ENCODE results near the gene NFIA.

Gene NFIA

GRCh38 chr1:61082311-61083012 is at the start of gene NFIA:
Gene NFIA (plus strand): TSS chr1:61082561.
- peak; percentile 85 for DNase-seq (ENCODE audit: low spot score)

- no peak for DNase-seq (ENCODE audit: low spot score)
Observed at GRCh38 chr1:61035880-61036279, 46.5 kb upstream of the NFIA start.

DNA sequence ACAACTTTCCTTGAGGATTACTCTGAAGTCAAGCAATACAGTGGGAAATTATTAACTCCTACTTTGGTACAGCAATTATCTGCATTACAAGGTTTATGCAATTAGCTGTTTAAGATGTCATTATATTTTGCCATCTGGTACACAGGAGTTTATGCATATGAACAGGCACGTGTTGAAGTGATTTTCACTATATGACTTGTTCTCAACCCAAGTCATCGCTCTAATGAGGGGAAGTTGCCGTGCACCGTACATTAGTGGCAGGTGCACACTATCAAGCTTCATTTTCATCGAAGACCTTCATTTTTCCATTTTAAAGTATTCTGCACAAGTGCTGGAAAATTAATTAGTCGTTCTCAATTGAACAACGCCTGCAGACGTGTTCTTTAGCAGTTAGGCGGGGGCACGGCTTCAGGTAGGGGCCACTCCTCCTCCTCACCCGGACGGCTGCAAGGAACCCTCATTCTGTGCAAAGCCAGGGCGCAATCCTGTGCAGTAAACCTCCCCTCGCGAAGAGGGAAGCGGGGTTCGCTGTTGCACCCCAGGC is 39.8 kb upstream of the NFIA start:
- DNase-seq (ENCODE audit: low spot score), result no peak

DNA sequence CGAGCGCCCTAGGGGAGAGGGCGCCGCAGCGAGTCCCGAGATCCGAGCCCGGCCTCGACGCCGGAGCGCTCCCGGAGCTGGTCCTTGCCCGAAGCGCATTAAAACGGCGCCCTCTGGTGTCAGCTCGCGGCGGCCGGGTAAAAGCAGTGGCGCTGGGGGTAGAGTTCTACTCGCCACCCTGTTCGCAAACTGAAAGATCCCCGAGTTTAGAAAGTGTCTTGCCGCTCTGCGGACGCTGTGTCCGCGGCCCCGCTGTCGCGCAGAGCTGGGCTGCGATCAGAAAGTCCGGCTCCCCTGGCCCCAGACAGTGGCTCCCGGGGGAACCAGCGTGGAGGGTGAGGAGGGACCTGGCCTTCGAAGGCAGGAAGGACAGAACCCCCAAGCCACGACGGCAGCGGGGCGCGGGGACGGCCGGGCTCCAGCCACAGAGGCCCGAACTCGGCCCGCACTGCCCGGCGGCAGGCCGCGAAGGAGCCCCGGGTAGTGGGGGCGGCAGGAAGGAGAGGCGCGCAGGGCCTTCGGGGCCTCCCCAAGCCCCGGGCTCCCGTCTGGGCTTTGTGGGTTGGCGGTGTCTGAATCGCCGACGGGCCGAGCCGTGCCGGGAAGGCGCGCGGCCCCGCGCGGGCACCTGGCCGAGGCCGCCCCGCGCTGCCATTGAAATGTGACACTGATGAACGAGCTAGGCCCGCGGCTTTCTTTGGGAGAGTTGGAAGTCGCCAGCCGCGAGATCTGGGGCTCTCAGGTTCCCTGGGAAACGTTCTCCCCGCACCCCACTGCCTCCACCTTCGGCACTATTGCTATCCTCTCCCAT is 39.1 kb upstream of the NFIA start:
- peak; percentile 89 for DNase-seq (ENCODE audit: low spot score)

DNA sequence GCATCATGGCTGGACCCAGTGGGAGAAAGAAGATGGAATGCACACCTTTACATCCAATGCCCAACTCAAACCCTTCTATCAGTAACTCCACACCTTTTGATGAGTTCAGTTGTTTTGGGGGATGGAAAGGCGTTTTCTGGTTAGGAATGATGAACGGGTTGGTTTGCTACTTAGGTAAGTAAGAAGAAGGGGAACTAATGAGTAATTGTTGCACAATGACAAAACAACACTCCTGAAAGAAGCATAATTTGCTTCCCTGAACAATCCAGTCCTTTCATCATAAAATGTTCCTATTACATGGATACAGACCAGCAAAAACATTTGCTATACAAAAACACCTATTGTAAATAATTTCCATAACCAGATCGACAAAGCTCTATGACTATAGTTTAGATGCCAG is 35.9 kb upstream of the NFIA start:
- no peak for DNase-seq (ENCODE audit: low spot score)

DNA sequence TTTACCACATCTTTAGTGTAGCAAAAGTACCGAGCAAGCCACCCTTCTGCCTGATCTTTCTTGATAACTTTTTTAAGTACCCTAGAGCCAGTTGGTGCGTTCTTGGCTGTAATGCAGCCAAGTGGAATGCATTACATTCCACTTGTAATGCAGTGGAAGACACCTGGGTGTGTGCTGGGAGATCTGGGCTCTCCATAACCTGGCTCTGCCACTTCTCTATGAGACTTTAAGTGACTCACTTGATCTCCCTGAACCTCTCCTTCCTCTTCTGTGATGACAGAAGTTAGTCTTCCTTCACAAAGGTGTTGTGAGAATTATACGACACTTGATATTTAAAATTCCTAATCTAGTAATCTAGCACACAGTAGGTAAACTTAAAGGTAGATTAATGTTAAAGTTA is 35.3 kb upstream of the NFIA start:
- no peak for DNase-seq (ENCODE audit: low spot score)

- peak; percentile 88 for DNase-seq (ENCODE audit: low spot score)
Observed at GRCh38 chr1:61049850-61050540, 32.4 kb upstream of the NFIA start.

- no peak for DNase-seq (ENCODE audit: low spot score)
Observed at GRCh38 chr1:61050541-61051442, 31.6 kb upstream of the NFIA start.

GRCh38 chr1:61051443-61051718 is 31.0 kb upstream of the NFIA start:
- DNase-seq (ENCODE audit: low spot score), result no peak

DNA sequence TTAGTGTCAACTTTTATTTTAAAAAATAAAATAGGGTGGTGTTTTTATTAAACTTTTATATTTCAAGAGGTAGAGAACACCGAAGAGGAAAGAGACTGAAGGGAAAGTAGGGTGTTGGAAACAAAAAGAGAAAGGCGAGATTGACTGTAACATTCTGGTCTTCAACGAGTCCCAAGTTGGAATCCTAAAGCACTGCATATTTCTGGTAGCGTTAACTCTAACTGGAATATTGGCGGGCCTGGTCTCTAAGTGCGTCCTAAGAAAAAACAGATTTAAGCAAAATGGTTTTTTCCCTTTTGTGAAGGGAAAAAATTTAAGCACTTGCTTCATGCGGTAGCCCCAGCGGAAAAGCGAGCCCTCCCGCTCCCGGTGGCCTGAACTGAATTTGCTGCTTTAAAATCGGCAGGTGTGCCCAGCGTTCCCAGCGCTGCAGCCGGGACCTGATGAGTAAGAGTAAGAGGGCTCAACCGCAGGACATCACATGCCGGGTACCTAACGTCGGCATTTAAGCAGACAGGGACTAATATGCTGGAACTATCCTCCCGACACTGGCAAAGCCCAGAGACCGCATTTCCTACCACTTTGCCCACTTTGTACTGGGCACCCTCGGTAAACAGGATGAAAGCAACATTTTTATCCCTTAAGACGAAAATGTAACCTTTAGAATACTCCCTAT is 30.5 kb upstream of the NFIA start:
- no peak for DNase-seq (ENCODE audit: low spot score)

DNA sequence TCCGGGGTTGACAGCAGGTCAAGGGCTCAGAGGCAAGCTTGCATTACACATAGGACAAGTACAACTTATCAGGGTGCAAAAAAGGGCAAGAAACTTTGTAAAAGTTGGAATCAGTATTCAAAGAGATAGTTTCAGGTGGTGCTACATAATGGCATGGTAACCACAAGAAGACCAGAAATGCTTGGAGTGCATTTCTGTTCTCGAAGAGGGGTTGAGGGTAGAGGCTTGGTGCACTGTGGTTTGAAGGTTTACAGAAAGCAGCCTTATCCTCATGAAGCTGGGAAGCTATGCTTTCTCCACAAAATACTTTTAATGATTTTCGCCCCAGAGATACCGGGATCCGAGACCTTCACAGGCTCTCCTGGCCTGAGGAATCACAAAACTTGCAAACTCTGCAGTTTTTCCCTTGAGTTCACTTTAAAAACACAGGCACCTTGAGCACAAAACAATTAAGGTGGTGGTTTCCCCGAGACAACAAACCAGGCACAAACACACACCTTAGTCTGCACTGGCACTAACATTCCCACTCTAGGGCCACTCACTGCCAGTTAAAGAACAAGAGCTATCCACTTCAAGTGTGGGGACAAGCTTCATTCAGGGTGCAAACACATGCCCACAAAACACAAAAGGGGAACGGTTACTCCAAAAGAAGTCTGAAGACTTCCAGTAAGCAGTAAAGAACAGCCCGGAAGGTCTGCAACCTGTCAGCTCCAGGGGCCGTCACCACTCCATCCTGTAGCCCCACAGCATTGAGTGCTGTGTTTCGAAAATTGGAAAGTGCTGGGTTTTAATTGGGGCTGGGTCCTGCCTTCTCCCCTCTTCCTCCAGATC is 29.8 kb upstream of the NFIA start:
- no peak for DNase-seq (ENCODE audit: low spot score)

DNA sequence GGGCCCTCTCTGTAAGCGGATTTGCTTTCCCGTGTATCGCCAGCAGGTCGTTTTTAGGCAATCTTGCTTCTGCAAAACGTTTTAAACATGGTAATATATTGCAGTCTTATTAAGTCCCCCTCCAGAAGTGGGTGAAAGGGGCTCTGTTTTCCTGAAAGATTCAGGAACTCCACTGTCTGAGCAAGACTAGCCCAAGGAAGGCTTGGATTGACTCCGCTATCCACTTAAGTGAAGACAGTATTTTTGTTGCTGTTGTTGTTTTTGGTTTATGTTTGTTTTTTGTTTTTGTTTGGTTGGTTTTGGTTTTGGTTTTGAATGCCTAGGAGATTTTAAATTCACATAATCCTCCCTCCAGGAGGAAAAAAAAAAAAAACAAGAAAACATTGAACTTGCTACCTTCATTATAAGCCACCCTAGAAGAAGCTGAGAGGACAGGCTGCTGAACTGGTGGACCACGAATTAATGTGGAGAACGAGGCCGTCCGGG is 29.1 kb upstream of the NFIA start:
- DNase-seq (ENCODE audit: low spot score), result no peak

GRCh38 chr1:61053712-61054600 is 28.4 kb upstream of the NFIA start:
- peak; percentile 59 for DNase-seq (ENCODE audit: low spot score)

DNA sequence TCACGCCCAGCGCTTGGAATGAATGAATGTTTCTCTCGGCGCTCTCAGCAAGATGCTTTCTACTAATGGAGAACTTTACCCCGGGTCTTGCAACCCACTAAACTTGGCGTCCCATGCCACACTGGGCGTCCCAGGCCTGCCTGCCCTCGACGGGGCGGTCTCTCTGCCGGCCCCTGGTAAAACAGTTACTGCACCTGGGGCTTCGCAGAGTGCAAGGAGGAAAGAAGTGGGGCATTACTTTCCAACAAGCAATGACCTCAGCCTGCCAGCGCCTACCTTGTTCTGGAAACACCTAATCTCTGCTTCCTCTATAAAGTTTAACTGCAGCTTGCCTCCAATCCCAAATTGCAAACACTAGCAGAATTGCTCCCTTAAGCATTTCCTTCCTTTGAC is 27.8 kb upstream of the NFIA start:
- DNase-seq (ENCODE audit: low spot score), result no peak

- no peak for DNase-seq (ENCODE audit: low spot score)
Observed at GRCh38 chr1:61055110-61055614, 27.2 kb upstream of the NFIA start.

DNA sequence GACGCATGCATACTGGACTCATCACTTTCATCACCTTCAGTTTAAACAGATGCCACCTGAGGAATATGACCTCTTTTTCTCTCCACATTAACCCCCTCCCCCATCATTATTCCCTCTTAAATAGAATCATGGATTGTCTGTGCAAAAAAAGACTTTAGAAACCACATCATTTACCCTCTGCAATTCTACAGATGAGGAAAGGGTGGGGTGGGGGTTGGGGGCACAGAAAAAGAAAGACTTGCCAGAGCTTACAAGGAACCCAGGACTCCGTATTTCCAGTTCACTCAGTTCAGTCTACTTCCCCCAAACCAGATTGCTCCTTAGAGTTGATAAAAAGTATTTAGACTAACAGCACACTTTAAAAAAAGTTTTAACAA is 26.2 kb upstream of the NFIA start:
- no peak for DNase-seq (ENCODE audit: low spot score)

DNA sequence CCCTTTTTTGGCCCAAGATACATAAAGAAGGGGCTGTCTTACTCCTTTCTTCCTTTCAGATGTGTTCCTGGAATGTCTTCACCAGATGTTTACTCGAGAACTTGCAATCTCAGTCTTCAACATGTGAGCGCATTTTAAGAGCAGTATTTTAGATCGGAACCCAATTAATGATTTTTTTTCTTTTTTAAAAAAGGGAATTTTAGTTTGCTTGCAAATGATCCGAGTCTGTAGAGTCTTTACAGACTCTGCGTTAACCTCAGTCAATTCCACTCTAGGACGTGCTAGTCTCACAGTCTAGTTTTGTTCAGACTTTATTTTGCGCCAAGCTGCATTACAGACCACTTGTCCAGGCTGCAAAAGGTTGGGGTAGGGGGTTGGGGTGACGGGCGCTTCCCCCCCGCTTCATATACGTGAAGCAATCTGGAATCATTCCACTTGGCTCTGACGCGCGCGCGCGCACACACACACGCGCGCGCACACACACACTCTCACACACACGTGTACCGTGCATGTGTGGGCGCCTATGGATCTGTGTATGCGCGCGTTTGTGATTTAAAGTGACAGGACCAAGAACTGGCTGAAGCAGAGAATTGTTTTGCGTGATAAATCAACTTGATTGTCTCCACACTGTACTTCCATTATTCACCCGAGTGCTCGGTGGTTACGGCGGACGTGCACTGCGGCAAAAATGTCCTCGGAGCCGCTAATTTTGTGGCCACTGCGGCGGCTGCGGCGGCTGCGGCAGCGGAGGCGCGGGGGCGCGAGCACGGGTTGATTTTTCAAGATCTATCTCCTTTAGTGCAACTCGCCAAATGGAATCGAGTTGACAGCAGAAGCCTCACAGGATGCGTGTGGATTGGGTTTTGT is 25.6 kb upstream of the NFIA start:
- DNase-seq (ENCODE audit: low spot score), result no peak

All from HuH-7.5 (cell line).